HG03469 (cell line): ENCODE measurements around the gene NHSL2.
"Not testable (repeated sequence)": the region's sequence is repeated elsewhere in the genome, so short reads cannot be mapped to it uniquely, and the experiment has no call there.

Experiments
- ATAC-seq: cut with Tn5 transposase; IDR thresholded peaks from one replicate; pipeline ENCODE4 v1.9.1; 2021; ENCODE audit warnings: mild to moderate bottlenecking, moderate library complexity, moderate number of reproducible peaks; ENCODE audit not compliant: unreplicated experiment

The NHSL2 gene

GRCh38 chrX:71910643-71910985 lies at the start of gene NHSL2:
TSS of gene NHSL2 (plus strand) at chrX:71910845.
- ATAC-seq = no peak

GRCh38 chrX:71867680-71868079 lies 43.0 kb upstream of the NHSL2 start:
- no peak for ATAC-seq

- ATAC-seq = not testable (repeated sequence)
These were observed 41.1 kb upstream of the NHSL2 start for GRCh38 chrX:71869566-71869965.

- no peak for ATAC-seq
These were observed 40.2 kb upstream of the NHSL2 start for GRCh38 chrX:71870208-71871098.

DNA sequence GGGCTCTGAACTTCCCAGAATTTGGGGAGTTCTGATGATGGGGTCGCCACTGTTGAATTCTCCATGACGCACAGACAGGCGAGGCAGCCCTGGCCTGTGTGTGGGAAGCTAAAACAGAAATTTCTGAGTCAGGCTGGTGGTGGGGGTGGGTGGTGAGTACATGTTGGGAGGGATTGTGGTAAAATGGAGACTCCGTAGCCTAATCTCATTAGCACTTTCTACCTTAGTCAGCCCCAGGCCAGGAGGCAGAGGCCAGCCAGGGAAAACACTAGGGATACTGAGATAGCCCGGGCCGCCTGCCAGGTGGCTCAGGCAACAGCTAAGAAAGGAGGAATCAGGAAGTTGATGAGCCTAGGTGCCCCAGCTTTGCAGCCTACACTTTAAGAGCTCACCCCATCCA lies 39.3 kb upstream of the NHSL2 start:
- no peak for ATAC-seq

GRCh38 chrX:71872542-71873458 lies 37.8 kb upstream of the NHSL2 start:
- ATAC-seq = no peak

GRCh38 chrX:71873459-71873833 lies 37.2 kb upstream of the NHSL2 start:
- ATAC-seq = no peak

DNA sequence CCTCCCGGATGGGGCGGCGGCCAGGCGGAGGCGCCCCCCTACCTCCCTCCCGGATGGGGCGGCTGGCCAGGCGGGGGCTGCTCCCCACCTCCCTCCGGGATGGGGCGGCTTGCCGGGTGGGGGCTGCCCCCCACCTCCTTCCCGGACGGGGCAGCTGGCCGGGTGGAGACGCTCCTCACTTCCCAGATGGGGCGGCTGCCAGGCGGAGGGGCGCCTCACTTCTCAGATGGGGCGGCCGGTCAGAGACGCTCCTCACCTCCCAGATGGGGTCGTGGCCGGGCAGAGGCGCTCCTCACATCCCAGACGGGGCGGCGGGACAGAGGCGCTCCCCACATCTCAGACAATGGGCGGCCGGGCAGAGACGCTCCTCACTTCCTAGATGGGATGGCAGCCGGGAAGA lies 33.8 kb upstream of the NHSL2 start:
- not testable (repeated sequence) for ATAC-seq

- ATAC-seq = no peak
These were observed 25.5 kb upstream of the NHSL2 start for GRCh38 chrX:71885099-71885498.

DNA sequence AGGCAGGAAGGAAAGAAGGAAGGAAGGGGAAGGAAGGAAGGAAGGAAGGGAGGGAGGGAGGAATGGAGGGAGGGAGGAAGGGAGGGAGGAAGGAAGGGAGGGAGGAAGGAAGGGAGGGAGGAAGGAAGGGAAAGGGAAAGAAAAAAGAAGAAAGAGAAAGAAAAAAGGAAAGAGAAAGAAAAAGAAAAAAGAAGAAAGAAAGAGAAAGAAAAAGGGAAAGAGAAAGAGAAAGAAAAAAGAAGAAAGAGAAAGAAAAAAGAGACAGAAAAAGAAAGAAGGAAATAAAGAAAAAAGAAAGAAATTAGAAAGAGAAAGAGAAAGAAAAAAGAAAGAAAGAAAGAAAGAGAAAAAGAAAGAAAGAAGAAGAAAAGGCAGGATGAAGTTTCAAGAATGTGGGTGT lies 15.0 kb upstream of the NHSL2 start:
- ATAC-seq = no peak

DNA sequence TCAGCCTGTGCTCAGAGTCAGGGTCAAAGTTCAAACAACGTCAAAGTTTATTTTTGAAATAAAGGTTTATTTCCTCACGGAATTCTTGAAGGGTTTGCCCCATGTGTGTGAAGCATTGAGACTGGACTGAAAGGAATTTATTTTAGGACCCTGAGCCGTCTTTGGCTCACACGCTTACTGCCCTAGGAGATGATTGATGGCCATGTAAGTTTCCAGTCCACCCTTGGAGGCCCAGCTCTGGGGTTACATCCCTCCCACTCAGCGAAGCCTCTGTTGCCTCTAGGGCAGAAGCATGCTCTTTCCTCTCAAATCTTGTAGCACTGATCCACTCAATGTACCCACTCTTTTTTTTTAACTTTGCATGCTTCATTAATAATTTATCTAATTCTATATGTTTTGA lies 4.5 kb upstream of the NHSL2 start:
- no peak for ATAC-seq

DNA sequence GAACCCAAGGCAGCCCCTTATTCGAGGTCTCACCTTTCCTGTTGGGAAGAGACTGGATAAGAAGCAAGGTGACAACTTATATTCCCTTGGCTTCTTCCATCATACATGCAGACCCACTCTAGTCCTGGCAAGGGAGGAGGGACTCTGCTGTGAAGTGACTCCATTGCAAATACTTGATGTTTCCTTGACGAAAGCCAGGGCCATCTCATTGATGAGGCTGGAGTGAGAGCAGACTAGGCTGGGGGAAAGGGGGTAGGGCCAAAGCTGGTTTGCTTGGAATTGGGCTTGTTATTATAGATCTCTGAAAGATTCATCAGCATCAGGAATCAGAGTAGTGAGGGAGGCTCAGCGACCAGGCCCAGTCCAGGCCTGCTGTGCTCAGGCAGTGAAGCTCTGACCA lies 2.3 kb upstream of the NHSL2 start:
- ATAC-seq = no peak

DNA sequence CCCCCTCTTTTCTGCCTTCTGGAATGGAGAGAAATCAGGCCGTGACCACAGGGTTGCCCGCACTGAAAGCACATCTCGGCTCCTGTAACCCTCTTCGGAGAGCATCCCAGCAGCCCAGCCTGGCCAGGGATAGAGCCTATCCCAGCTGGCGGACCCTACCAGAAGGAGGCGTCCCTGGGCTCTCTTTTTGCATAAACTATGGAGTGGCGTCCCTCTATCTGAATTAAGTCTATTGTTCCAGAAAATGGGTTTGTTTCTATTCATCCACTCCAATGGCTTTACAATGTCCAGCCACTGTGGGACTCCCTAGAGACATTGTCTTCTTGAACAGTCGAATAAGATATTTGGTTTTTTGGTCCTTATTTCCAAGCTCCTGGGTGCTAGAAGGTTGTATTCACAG lies 689 bp upstream of the NHSL2 start:
- no peak for ATAC-seq

- no peak for ATAC-seq
These were observed 513 bp downstream of the NHSL2 start for GRCh38 chrX:71910986-71911730.

GRCh38 chrX:71911731-71912050 lies 1.0 kb downstream of the NHSL2 start:
- no peak for ATAC-seq

DNA sequence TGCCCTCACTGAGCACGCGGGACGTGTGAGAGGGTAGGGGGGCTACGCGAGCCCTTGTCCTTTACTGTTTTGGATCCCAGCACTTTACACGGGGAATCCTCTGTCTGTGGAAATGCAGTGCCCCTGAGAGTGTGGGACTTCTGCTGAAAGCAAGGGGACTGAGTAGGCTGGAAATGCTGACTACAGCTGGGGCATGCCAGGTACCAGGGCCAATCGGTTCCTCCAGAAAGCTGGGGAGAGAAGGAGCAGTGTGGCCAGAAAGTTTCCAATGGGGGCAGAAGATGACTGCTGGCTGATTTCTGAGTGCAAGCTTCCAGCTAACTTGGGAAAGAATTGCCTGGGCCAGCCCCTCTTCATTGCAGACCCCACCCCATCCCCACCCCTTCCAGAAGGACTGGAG lies 1.5 kb downstream of the NHSL2 start:
- no peak for ATAC-seq

DNA sequence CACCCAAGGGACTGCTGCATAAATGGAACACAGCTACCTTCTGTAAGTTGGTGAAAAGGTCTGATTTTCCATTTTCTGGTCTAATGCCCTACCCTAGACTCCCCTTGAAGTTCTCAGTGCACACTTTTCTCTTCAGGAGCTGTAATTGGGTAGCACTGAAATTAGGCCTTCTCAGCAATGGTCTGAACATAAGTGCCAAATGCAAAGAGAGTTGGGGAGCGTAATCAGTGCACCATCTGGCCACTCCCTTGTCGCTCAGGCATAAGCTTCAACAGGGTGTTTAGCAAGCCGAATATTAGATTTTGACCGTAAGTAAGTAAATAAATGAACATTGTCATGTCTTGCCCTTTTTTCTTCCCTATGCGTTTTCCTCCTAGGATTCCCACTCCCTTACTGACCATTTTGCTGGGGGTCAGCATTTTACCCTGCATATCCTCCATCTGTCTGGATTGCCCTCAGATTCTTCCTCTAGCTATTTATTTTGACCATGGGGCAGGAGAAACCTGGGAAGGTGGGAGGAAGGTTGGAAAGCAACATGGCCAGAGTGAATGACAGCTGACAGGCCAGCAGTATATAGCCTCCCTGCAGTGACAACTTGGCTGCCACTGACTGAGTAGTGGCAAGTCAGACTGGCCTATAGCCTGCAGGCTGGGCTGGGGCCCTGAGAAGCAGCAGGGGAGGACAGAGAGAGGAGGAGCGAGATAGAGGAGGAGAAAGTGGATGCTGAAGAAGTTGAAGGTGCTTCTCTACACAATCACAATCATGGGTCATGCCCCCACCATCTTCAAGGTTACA lies 2.7 kb downstream of the NHSL2 start:
- no peak for ATAC-seq

GRCh38 chrX:71917621-71918343 lies 7.1 kb downstream of the NHSL2 start:
- no peak for ATAC-seq

DNA sequence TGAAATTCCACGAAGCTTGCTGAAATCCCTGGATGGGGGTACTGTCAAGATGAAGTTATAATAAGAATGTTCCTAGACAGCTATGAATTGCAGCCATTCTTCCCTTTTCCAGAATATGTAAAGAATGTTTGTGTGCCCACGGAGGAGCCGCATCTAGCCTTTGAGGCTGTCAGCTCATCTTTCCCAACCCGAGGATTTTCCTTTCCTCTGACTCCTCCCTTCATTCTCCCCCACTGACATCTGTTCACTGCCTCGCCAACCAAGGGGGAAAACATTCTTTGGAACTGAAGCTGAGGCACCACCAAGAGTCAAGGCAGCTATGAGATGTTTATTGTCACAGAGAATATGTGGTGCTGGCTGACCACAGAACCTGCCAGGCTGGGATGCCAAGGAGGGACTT lies 8.8 kb downstream of the NHSL2 start:
- ATAC-seq = no peak

- no peak for ATAC-seq
These were observed 9.2 kb downstream of the NHSL2 start for GRCh38 chrX:71919886-71920285.
